GF-D8 (cell line): Measurements from ENCODE around the gene CBFA2T2.
"Not testable (repeated sequence)": the region's sequence is repeated elsewhere in the genome, so short reads cannot be mapped to it uniquely, and the experiment has no call there.

Experiments used
- DNase-seq: peaks from one replicate; lab custom pipeline; 2025; lab: John Stamatoyannopoulos, UW

The CBFA2T2 gene

GRCh38 chr20:33490023-33490933, at the start of gene CBFA2T2:
Gene CBFA2T2, plus strand, starts transcription at chr20:33490096. Its CDS starts 172 bp downstream, at chr20:33490268.
- DNase-seq, result no peak

- not testable (repeated sequence) for DNase-seq
Observed at GRCh38 chr20:33440562-33440961, 49.3 kb upstream of the CBFA2T2 start.

- DNase-seq, result no peak
Observed at GRCh38 chr20:33441142-33441955, 48.5 kb upstream of the CBFA2T2 start.

DNA sequence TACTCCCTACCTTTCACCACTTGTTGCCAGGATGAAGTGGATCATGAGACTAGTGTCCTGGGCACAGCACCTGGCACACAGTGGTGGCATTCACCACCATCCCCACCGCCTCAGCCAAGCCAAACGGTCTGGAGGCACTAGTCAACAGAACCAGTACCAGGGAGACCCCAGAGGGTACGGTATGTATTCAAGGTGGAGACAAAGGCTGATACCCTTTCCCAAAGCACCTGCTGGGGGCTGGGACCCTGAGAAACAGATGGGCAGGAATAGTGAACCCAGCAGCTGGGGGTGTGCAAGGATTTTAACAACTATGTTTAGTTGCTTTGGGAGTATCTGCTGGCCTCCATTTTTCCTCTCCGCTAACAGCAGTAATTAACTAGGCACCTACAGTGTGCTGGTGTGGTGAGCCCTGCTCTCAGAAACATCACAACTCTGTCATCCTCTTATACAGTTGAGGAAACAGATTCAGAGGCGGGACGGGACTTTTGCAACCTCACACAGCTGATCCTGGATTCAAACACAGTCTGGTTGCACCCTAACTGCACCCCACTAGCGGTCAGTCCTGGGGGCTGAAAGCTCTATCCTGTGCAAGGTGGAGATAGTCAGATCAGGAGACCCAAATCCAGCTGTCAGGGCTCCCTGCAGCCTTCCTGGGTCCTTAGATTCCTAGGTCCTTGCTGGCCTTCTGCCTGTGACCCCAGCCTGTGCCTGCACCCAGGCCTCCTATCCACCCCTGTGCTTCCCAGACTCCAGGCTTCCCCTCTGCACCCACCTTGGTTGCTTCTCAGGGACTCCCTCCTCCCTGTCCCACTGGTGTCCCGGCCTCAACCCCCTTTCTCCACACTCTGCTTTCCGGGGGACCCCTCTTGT, 47.5 kb upstream of the CBFA2T2 start:
- DNase-seq, result no peak

DNA sequence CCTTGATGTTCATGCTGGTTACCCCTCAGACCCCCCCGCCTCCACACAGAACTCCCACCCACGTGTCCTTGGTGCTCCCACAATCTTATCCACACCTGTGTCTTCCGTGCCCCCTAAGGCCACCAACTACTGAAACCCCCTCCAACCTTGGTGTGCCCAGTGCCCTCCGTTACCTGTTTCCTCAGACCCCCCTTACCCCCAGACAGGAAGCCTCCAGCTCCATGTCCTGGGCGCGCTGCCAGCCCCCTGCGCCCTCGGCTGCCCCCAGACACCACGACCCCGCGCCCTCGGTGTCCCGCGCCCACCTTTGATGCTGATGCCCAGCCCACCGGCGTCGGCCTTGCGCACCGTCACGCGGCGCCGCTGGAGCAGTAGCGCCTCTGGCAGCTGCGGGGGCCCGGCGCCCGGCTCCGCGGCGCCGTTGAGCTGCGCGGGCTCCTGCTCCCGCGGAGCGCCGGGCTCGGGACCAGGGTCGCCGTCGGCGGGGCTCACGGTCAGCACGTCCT, 46.8 kb upstream of the CBFA2T2 start:
- no peak for DNase-seq

GRCh38 chr20:33443512-33444239, 46.2 kb upstream of the CBFA2T2 start, which contains the start of gene SNTA1:
Gene SNTA1, minus strand, starts transcription at chr20:33443763. Its CDS starts 143 bp downstream, at chr20:33443620.
- DNase-seq, result no peak

GRCh38 chr20:33444797-33445560, 44.9 kb upstream of the CBFA2T2 start:
- no peak for DNase-seq

DNA sequence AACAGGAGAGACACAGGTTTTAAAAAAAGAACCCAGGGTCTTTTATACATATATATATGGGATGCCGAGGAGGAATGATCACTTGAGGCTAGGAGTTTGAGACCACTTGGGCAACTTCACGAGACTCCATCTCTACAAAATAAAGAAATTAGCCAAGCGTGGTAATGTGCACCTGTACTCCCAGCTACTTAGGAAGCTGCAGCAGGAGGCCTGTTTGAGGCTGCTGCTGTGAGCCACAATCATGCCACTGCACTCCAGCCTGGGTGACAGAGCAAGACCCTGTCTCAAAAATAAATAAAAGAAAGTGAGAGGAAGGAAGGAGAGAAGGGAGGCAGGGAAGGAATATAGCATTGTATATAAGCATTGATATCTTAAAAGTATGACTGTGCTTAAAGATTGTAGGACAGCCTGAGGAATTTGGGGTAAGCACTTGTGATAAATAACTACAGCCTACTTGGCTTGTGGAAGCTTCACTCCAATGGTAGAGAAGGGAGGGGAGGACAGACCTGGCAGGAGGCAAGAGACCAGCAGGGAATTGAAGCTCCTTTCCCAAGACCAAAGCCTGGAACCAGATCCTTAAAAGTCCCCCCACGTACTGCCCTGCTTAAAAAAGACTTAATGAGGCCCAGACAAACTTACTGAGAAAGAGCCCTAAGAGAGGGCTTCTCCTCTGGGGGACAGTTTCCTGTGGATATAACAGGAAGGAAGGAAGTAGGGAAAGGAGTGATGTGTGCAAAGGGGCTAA, 43.8 kb upstream of the CBFA2T2 start:
- no peak for DNase-seq

DNA sequence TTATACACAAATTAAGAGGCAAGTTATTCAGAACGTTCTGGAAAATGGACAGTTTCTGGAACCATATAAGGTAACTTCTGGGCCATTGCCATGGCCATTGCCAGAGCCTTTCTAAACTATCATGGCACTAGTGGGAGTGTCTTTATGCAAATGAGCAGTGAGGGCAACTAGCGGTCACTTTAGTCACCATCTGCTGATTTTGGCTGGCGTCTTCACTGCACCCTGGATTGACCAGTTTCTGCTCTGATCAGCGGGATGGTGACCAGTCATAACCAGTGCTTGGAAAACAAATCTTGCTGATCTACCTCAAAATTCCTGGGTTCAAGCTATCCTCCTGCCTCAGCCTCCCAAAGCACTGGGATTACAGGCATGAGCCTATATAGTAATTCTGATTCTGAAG, 39.0 kb upstream of the CBFA2T2 start:
- no peak for DNase-seq

DNA sequence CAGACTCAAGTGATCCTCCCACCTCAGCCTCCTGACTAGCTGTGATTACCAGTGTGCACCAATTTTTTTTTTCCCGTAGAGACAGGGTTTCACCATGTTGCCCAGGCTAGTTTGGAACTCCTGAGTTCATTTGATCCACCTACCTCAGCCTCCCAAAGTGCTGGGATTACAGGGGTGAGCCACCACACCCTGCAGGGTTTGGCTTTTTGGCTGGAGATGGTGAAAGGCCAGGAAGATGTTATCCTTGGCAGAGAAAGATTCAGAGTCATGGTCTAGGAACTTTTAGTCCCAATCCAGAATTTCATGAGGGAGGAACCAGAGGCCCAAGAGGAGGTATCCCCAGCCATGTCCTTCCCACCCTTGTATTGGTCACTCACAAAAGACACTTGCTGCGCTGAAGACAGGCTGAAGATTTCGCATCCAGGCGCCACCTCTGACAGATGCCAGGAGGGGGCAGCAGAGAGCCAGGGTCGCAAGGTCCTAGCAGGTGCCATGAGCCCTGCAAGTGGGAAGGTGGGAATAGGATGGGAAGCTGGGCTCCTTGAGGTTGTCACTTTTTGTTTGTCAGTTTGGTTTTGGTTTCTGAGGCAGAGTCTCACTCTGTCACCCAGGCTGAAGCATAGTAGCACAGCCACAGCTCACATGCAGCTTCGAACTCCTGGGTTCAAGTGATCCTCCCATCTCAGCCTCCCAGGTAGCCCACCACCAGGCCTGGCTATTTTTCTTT, 32.8 kb upstream of the CBFA2T2 start:
- DNase-seq, result peak; percentile 18

- DNase-seq, result no peak
Observed at GRCh38 chr20:33459599-33459998, 30.3 kb upstream of the CBFA2T2 start.

DNA sequence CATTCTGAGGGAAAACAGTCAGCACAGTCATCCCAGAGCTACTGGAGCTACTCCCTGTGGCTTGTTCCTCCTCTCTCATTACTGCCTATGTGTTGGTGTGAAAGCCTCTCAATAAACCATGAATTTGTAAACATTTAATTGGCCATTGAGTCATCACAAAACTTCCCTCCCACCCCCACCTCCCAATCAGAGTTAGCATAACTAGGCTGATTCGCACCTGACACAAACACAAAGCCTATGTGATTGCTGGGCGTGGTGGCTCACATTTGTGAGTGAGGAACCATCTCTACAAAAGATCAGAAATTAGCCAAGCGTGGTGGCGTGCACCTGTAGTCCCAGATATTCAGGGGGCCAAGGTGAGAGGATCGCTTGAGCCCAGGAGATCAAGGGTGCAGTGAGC, 29.2 kb upstream of the CBFA2T2 start:
- DNase-seq, result no peak

DNA sequence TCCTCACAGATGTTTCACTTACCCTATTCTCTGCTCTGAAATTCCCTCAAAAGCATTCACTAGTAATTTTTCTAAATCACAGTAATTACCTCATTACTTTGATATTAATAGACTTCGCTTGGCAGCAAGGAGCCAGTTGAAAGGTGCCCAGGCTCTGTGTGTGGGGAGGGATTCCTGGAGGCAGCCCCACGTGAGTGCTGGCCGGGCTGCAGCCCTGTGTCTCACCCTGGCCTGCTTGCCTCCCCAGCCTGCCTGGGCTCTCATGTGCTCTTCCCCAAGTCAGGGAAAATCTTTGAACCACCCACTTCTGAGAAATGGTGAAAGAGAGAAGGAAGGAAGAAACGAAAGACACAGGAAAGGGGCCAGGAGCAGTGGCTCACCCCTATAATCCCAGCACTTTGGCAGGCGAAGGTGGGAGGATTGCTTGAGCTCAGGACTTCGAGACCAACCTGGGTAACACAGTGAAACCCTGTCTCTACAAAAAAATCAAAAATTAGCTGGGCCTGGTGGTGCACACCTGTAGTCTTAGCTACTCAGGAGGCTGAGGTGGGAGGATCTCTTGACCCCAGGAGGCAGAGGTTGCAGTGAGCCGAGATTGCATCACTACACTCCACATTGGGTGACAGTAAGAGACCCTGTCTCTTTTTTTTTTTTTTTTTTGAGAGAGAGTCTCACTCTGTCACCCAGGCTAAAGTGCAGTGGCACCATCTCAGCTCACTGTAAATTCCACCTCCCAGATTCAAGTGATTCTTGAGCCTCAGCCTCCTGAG, 26.4 kb upstream of the CBFA2T2 start:
- DNase-seq, result no peak

GRCh38 chr20:33464759-33465158, 25.1 kb upstream of the CBFA2T2 start:
- not testable (repeated sequence) for DNase-seq

DNA sequence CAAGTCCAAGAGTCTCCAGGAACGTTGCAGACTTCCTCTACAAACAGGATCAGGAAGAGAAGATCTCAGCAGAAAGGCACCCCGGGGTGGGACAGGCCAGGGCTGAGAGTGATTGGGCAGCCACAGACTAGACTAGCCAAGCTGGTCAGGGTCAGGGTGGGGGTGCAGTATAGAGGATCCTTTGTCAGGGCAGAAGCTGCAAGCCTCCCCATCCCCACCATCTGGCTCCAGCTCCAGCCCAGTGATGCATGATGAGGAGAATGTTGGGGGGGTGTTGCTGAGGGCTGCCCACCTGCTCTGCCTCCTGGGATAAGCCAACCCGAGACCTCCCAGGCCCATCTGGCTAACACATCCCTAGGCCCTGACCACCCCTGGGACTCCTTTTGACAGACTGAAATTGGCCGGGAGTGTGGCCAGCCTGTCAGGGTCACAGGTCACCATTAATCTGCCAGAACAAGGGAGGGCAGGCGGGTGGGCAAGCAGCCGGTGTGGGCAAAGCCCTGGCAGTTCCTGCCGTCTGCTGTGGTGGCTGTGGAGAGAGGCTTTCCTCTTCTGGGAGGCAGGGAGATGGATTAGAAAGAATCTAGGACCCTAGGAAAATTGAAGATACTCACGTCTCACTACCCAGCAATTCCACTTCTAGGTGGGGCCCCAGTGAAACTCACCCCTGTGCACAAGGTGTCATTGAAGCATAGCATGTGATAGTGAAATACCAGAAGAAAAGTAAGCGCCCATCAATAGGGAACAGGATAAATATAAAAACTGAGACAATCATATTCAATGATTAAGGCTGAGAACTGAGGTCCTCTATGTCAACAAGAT, 24.2 kb upstream of the CBFA2T2 start:
- no peak for DNase-seq

- no peak for DNase-seq
Observed at GRCh38 chr20:33466303-33466646, 23.6 kb upstream of the CBFA2T2 start.

DNA sequence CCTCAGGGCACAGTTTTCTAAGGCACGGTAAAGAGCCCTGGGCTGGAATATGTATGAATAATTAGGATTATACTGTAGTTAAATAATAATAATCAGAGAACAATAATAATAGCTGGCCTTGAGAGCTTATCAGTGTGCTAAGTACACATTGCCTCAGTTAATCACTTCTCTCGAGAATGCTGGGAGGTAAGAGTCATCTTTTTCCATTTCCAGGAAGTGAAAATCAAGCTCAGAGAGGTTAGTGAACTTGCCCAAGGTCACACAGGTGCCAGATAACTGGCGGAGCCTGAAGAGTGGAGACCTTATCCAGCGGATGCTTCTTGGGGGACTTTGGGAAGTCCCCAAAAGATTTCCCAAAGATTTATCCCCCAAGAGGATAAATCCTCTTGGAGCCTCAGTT, 19.4 kb upstream of the CBFA2T2 start:
- DNase-seq, result no peak
